SJCRH30 (cell line): ENCODE measurements around the gene RIC1. TPM values are rescaled to one million over a fixed set of nuclear protein-coding genes. Genes with fewer than 3 reads are reported as not detected.
"Not testable (repeated sequence)": the region's sequence is repeated elsewhere in the genome, so short reads cannot be mapped to it uniquely, and the experiment has no call there.

Source experiments
- DNase-seq, 2 experiments: peaks; one replicate each; pipeline ENCODE4 v3.0.0-alpha.2; 2015 to 2020
- H3K27ac ChIP-seq: fragments of 250-450 bp; sonication (Bioruptor Pico); 2 replicates; pipeline ENCODE4 v1.5.1; 2020; ENCODE audit warnings: mild to moderate bottlenecking, moderate library complexity
- H3K27me3 ChIP-seq: fragments of 250-450 bp; sonication (Bioruptor Pico); 2 replicates; pipeline ENCODE4 v1.5.1; 2020; ENCODE audit warnings: mild to moderate bottlenecking, moderate library complexity
- H3K36me3 ChIP-seq: fragments of 250-450 bp; sonication (Bioruptor Pico); 2 replicates; pipeline ENCODE4 v1.5.1; 2020; ENCODE audit warnings: mild to moderate bottlenecking, moderate library complexity
- H3K4me1 ChIP-seq: fragments of 250-450 bp; sonication (Bioruptor Pico); 2 replicates; pipeline ENCODE4 v1.5.1; 2020; ENCODE audit warnings: mild to moderate bottlenecking, moderate library complexity
- H3K4me3 ChIP-seq: fragments of 250-450 bp; sonication (Bioruptor Pico); 2 replicates; pipeline ENCODE4 v1.5.1; 2020; ENCODE audit warnings: mild to moderate bottlenecking, moderate library complexity
- H3K9me3 ChIP-seq: fragments of 250-450 bp; sonication (Bioruptor Pico); replicated peaks from 2 replicates; pipeline ENCODE4 v1.5.1; 2020; ENCODE audit warnings: mild to moderate bottlenecking, moderate library complexity
- total RNA-seq: library from RNA; depleted of rRNA; stranded (reverse); fragments of >200 nt; shearing (Covaris generic); gene quantifications from 2 replicates; pipeline ENCODE4 v1.2.3, GENCODE V29; 2014

The RIC1 gene
- total RNA-seq, 1 experiment from 2014 or later, result 30.9 TPM

GRCh38 chr9:5670079-5670478 is 41.2 kb downstream of the RIC1 start:
- peaks cover 5% of the 10 kb centered on the region; the same call in 1 of the 2 replicates for H3K9me3 ChIP-seq
- no peak overlapping the region for H3K27ac ChIP-seq
- H3K4me3 ChIP-seq, result no peak overlapping the region
- H3K4me1 ChIP-seq, result no peaks in the 10 kb centered on the region
- peaks cover 6% of the 10 kb centered on the region; the same call in 1 of the 2 replicates for H3K36me3 ChIP-seq
- DNase-seq, result no peak
- no peaks in the 10 kb centered on the region for H3K27me3 ChIP-seq

- no peak for DNase-seq
- peaks cover 5% of the 10 kb centered on the region; the same call in 1 of the 2 replicates for H3K9me3 ChIP-seq
- H3K27me3 ChIP-seq, result no peaks in the 10 kb centered on the region
- no peaks in the 10 kb centered on the region for H3K4me1 ChIP-seq
- peaks cover 2% of the 10 kb centered on the region; the same call in 1 of the 2 replicates for H3K36me3 ChIP-seq
- no peak overlapping the region for H3K27ac ChIP-seq
- H3K4me3 ChIP-seq, result no peak overlapping the region
These were observed 42.9 kb downstream of the RIC1 start for GRCh38 chr9:5671711-5672353.

GRCh38 chr9:5675046-5675445 is 46.1 kb downstream of the RIC1 start:
- not testable (repeated sequence) for H3K36me3 ChIP-seq, H3K27me3 ChIP-seq, H3K27ac ChIP-seq, DNase-seq, H3K9me3 ChIP-seq, H3K4me3 ChIP-seq, H3K4me1 ChIP-seq

- not testable (repeated sequence) for H3K9me3 ChIP-seq
These were observed 54.7 kb downstream of the RIC1 start for GRCh38 chr9:5683591-5683990.

GRCh38 chr9:5684101-5684500 is 55.2 kb downstream of the RIC1 start:
- Histone ChIP-seq H3K27ac (no peak overlapping the region), H3K9me3 (no peaks in the 10 kb centered on the region), H3K36me3 (no peaks in the 10 kb centered on the region), H3K27me3 (no peaks in the 10 kb centered on the region), H3K4me1 (no peaks in the 10 kb centered on the region), H3K4me3 (no peak overlapping the region)
- DNase-seq, result no peak

More at GRCh38 chr9:5683591-5683990, 54.7 kb downstream of the RIC1 start:
- not testable (repeated sequence) for DNase-seq, H3K4me3 ChIP-seq, H3K27ac ChIP-seq, H3K4me1 ChIP-seq, H3K27me3 ChIP-seq, H3K36me3 ChIP-seq

- DNase-seq, result no peak
- Histone ChIP-seq H3K27me3 (no peaks in the 10 kb centered on the region), H3K9me3 (no peaks in the 10 kb centered on the region), H3K36me3 (peaks cover 2% of the 10 kb centered on the region; the same call in 1 of the 2 replicates), H3K27ac (no peak overlapping the region), H3K4me3 (no peak overlapping the region), H3K4me1 (no peaks in the 10 kb centered on the region)
These were observed 59.2 kb downstream of the RIC1 start for GRCh38 chr9:5688109-5688508.

- no peaks in the 10 kb centered on the region for H3K27me3 ChIP-seq
- no peak for DNase-seq
- no peak overlapping the region for H3K4me3 ChIP-seq
- no peak overlapping the region for H3K27ac ChIP-seq
- H3K9me3 ChIP-seq, result no peaks in the 10 kb centered on the region
- 0 out of 2 replicates have a peak, but pooled peaks cover 2% of the 10 kb centered on the region for H3K4me1 ChIP-seq
- H3K36me3 ChIP-seq, result peaks cover 2% of the 10 kb centered on the region; the same call in 1 of the 2 replicates
These were observed 61.4 kb downstream of the RIC1 start for GRCh38 chr9:5690278-5690677.

- no peak for DNase-seq
- Histone ChIP-seq H3K4me1 (peaks cover 7% of the 10 kb centered on the region; the same call in 1 of the 2 replicates), H3K27ac (no peak overlapping the region), H3K27me3 (no peaks in the 10 kb centered on the region), H3K4me3 (no peak overlapping the region), H3K36me3 (peaks cover 6% of the 10 kb centered on the region; the same call in 1 of the 2 replicates), H3K9me3 (no peaks in the 10 kb centered on the region)
These were observed 67.0 kb downstream of the RIC1 start for GRCh38 chr9:5695860-5696259.

GRCh38 chr9:5696884-5697283 is 68.0 kb downstream of the RIC1 start:
- DNase-seq, result no peak
- no peaks in the 10 kb centered on the region for H3K9me3 ChIP-seq
- H3K4me3 ChIP-seq, result no peak overlapping the region
- peaks cover 6% of the 10 kb centered on the region for H3K36me3 ChIP-seq
- H3K4me1 ChIP-seq, result peaks cover 7% of the 10 kb centered on the region; the same call in 1 of the 2 replicates
- no peaks in the 10 kb centered on the region for H3K27me3 ChIP-seq
- H3K27ac ChIP-seq, result no peak overlapping the region

- no peak overlapping the region for H3K4me3 ChIP-seq
- no peaks in the 10 kb centered on the region for H3K9me3 ChIP-seq
- H3K27ac ChIP-seq, result no peak overlapping the region
- no peak for DNase-seq
- H3K4me1 ChIP-seq, result peaks cover 7% of the 10 kb centered on the region; the same call in 1 of the 2 replicates
- peaks cover 6% of the 10 kb centered on the region for H3K36me3 ChIP-seq
- H3K27me3 ChIP-seq, result no peaks in the 10 kb centered on the region
These were observed 69.1 kb downstream of the RIC1 start for GRCh38 chr9:5698004-5698403.

GRCh38 chr9:5698810-5699556 is 70.1 kb downstream of the RIC1 start:
- DNase-seq, result no peak
- Histone ChIP-seq H3K36me3 (peaks cover 6% of the 10 kb centered on the region), H3K4me1 (peaks cover 7% of the 10 kb centered on the region; the same call in 1 of the 2 replicates), H3K27ac (no peak overlapping the region), H3K4me3 (no peak overlapping the region), H3K27me3 (no peaks in the 10 kb centered on the region), H3K9me3 (no peaks in the 10 kb centered on the region)

- no peak for DNase-seq
- Histone ChIP-seq H3K4me3 (no peak overlapping the region), H3K36me3 (peaks cover 14% of the 10 kb centered on the region), H3K9me3 (0 out of 2 replicates have a peak, but pooled peaks cover 6% of the 10 kb centered on the region), H3K4me1 (no peaks in the 10 kb centered on the region), H3K27ac (no peak overlapping the region), H3K27me3 (no peaks in the 10 kb centered on the region)
These were observed 79.5 kb downstream of the RIC1 start for GRCh38 chr9:5708414-5708813.

- H3K27ac ChIP-seq, result no peak overlapping the region
- peaks cover 36% of the 10 kb centered on the region for H3K36me3 ChIP-seq
- no peak for DNase-seq
- H3K4me3 ChIP-seq, result no peak overlapping the region
- no peaks in the 10 kb centered on the region for H3K4me1 ChIP-seq
- H3K9me3 ChIP-seq, result 0 out of 2 replicates have a peak, but pooled peaks cover 11% of the 10 kb centered on the region
- no peaks in the 10 kb centered on the region for H3K27me3 ChIP-seq
These were observed 83.9 kb downstream of the RIC1 start for GRCh38 chr9:5712651-5713390.

- H3K36me3 ChIP-seq, result peaks cover 35% of the 10 kb centered on the region
- no peak overlapping the region for H3K4me3 ChIP-seq
- H3K9me3 ChIP-seq, result 0 out of 2 replicates have a peak, but pooled peaks cover 8% of the 10 kb centered on the region
- DNase-seq, result peak in 1 of 2 experiments; percentile 6
- no peak overlapping the region for H3K27ac ChIP-seq
- no peaks in the 10 kb centered on the region for H3K27me3 ChIP-seq
- H3K4me1 ChIP-seq, result peaks cover 10% of the 10 kb centered on the region
These were observed 85.8 kb downstream of the RIC1 start for GRCh38 chr9:5714501-5715401.
